HepG2 (cell line): ENCODE measurements around the gene ABHD6. TPM values are rescaled to one million over a fixed set of nuclear protein-coding genes. Genes with fewer than 3 reads are reported as not detected.
A peak's percentile ranks its signal among the peaks of the same experiment; 100 is the strongest.

Experiments
- AHDC1 ChIP-seq: sonication (generic); formaldehyde crosslinking; IDR thresholded peaks from 2 replicates; pipeline ENCODE4 v1.5.1; 2020; ENCODE audit warnings: mild to moderate bottlenecking, missing genetic modification reagents, borderline replicate concordance
- HINFP ChIP-seq: sonication (generic); formaldehyde crosslinking; IDR thresholded peaks from 2 replicates; pipeline ENCODE4 v1.4.0; 2020; ENCODE audit warnings: low read depth, mild to moderate bottlenecking, missing genetic modification reagents
- JUNB ChIP-seq: sonication (generic); formaldehyde crosslinking; IDR thresholded peaks from 2 replicates; pipeline ENCODE4 v1.8.0; 2022; ENCODE audit warnings: missing genetic modification reagents, mild to moderate bottlenecking, borderline replicate concordance
- KLF11 ChIP-seq: IDR thresholded peaks from 2 replicates; pipeline ENCODE4 v1.6.1; 2016; ENCODE audit warnings: missing compliant biosample characterization
- MXD4 ChIP-seq: IDR thresholded peaks from 2 replicates; pipeline ENCODE4 v1.6.1; 2016; ENCODE audit warnings: mild to moderate bottlenecking, missing biosample characterization, missing genetic modification reagents
- NR2F6 ChIP-seq, 2 experiments: IDR thresholded peaks; 2 replicates each; pipeline ENCODE4 v1.6.1; 2016; ENCODE audit warnings: antibody characterized with exemption in 1 of 2, mild to moderate bottlenecking in 1 of 2
- RCOR2 ChIP-seq: IDR thresholded peaks from 2 replicates; pipeline ENCODE4 v1.6.1; 2016; ENCODE audit warnings: missing biosample characterization, missing genetic modification reagents
- SIN3B ChIP-seq: fragments of 150-350 bp; IDR thresholded peaks from 2 replicates; pipeline ENCODE4 v1.6.1; 2014; ENCODE audit warnings: low read length
- SMYD3 ChIP-seq: sonication (generic); formaldehyde crosslinking; IDR thresholded peaks from 2 replicates; pipeline ENCODE4 v1.8.1; 2023; ENCODE audit warnings: mild to moderate bottlenecking, missing genetic modification reagents
- SOX13 ChIP-seq, 3 experiments: fragments of 450-650 bp in 1 of 3; sonication (generic) in 1 of 3; formaldehyde crosslinking in 1 of 3; IDR thresholded peaks in 2 of 3; conservative IDR thresholded peaks in 1 of 3; 2 replicates each; pipeline versions ENCODE4 v1.5.0 to v1.6.1; 2016 to 2020; ENCODE audit warnings: antibody characterized with exemption in 1 of 3, mild to moderate bottlenecking in 1 of 3, missing compliant biosample characterization in 1 of 3, missing genetic modification reagents in 1 of 3, moderate library complexity in 1 of 3
- TFDP2 ChIP-seq: sonication (generic); formaldehyde crosslinking; IDR thresholded peaks from 2 replicates; pipeline ENCODE4 v1.4.0; 2020; ENCODE audit warnings: missing genetic modification reagents
- ZMAT3 ChIP-seq: sonication (generic); formaldehyde crosslinking; conservative IDR thresholded peaks from 2 replicates; pipeline ENCODE4 v1.7.0; 2021; ENCODE audit warnings: missing genetic modification reagents
- ZNF274 ChIP-seq: sonication (generic); formaldehyde crosslinking; IDR thresholded peaks from 2 replicates; pipeline ENCODE4 v1.5.1; 2020; ENCODE audit warnings: mild to moderate bottlenecking, missing genetic modification reagents
- ZNF704 ChIP-seq: sonication (generic); formaldehyde crosslinking; IDR thresholded peaks from 2 replicates; pipeline ENCODE4 v1.8.1; 2023; ENCODE audit warnings: mild to moderate bottlenecking, inconsistent platforms, moderate library complexity, missing genetic modification reagents, borderline replicate concordance
- ZNF792 ChIP-seq: IDR thresholded peaks from 2 replicates; pipeline ENCODE4 v1.6.1; 2016
- ZNF879 ChIP-seq: sonication (generic); formaldehyde crosslinking; IDR thresholded peaks from 2 replicates; pipeline ENCODE4 v1.8.1; 2023; ENCODE audit warnings: missing genetic modification reagents
- ZXDC ChIP-seq: sonication (generic); formaldehyde crosslinking; IDR thresholded peaks from 2 replicates; pipeline ENCODE4 v1.5.0; 2020; ENCODE audit warnings: mild to moderate bottlenecking, missing genetic modification reagents
- polyA plus RNA-seq, 8 experiments: library from polyadenylated mRNA; depleted of rRNA in 3 of 8; stranded (reverse) in 7 of 8; unstranded in 1 of 8; fragments of >200 nt; fragmentation: Illumina TruSeq in 4 of 8; extraction: Trizol in 4 of 8; gene quantifications; 2 replicates each; pipeline versions ENCODE4 v1.2.1 to v1.2.3, GENCODE V29; 2011 to 2016; ENCODE audit warnings: low read depth in 4 of 8, missing spikeins in 1 of 8, mixed read lengths in 1 of 8; ENCODE audit not compliant: insufficient read depth in 1 of 8
- total RNA-seq, 5 experiments: library from RNA; depleted of rRNA; stranded (reverse); fragments of >200 nt; fragmentation: Illumina TruSeq; extraction: Trizol; gene quantifications; 2 replicates each; pipeline ENCODE4 v1.2.3, GENCODE V29; 2016; ENCODE audit warnings: low read depth in 1 of 5

The ABHD6 gene
- total and polyA plus RNA-seq, 2 of the 13 experiments (the other 11 are each of a cell fraction or from before 2014, with no cell fraction given) = 9.0 to 17.2 TPM

GRCh38 chr3:58217209-58217811 is 20.3 kb upstream of the ABHD6 start (continued):
- TF ChIP-seq HINFP (CRISPR knock-in tag) (peak; percentile 73; the same call in 1 of the 2 replicates), TFDP2 (CRISPR knock-in tag) (peak; percentile 31; the same call in 1 of the 2 replicates), AHDC1 (no peak), JUNB (no peak), ZNF704 (CRISPR knock-in tag) (no peak), SOX13 (IDR thresholded peaks at IDR 0.05) (no peak), SOX13 (CRISPR knock-in tag; conservative IDR thresholded peaks at IDR 0.05 in 1 of 2, IDR thresholded peaks at IDR 0.05 in 1 of 2) (peak in 1 of 2 experiments; percentile 43; a peak in 2 of 4 replicates), ZMAT3 (0 out of 2 replicates have a peak, but pooled peaks have one; percentile 43), RCOR2 (CRISPR knock-in tag) (peak; percentile 64; the same call in 1 of the 2 replicates), MXD4 (CRISPR knock-in tag) (no peak), ZNF274 (CRISPR knock-in tag) (no peak), ZXDC (no peak), ZNF879 (CRISPR knock-in tag) (no peak), NR2F6 (IDR thresholded peaks at IDR 0.05) (peak; percentile 32; the same call in 1 of the 2 replicates), NR2F6 (CRISPR knock-in tag; IDR thresholded peaks at IDR 0.05) (peak; percentile 58), ZNF792 (CRISPR knock-in tag) (peak; percentile 61; the same call in 1 of the 2 replicates), SMYD3 (CRISPR knock-in tag) (no peak), SIN3B (no peak), KLF11 (CRISPR knock-in tag) (no peak)
